Subcutaneous adipose tissue (tissue), 4 donors: ENCODE results near the gene TNS3. TPM values are rescaled to one million over a fixed set of nuclear protein-coding genes. Genes with fewer than 3 reads are reported as not detected.

Experiments
- CTCF ChIP-seq: fragments of 450-650 bp; IDR thresholded peaks from one replicate; pipeline ENCODE4 v1.5.1; 2016; ENCODE audit warnings: low read depth, mild to moderate bottlenecking, control low read depth, antibody characterized with exemption, moderate library complexity
- total RNA-seq, 4 donors: library from RNA; depleted of rRNA; stranded (reverse); fragments of >200 nt; gene quantifications; one replicate each; pipeline ENCODE4 v1.1.0, GENCODE V29; 2016

Gene TNS3
- total RNA-seq, 4 donors from 2014 or later, result 104 to 137 (median 110) TPM

- TF ChIP-seq CTCF, result no peak
These were observed 101.9 kb downstream of the TNS3 start for GRCh38 chr7:47479821-47480575.

GRCh38 chr7:47478926-47479711 is 102.8 kb downstream of the TNS3 start:
- TF ChIP-seq CTCF, result no peak

GRCh38 chr7:47478017-47478344 is 103.9 kb downstream of the TNS3 start:
- no peak for TF ChIP-seq CTCF

GRCh38 chr7:47477191-47478016 is 104.5 kb downstream of the TNS3 start:
- no peak for TF ChIP-seq CTCF

- no peak for TF ChIP-seq CTCF
These were observed 106.1 kb downstream of the TNS3 start for GRCh38 chr7:47475880-47476227.

GRCh38 chr7:47474937-47475879 is 106.7 kb downstream of the TNS3 start:
- no peak for TF ChIP-seq CTCF
